B cell (primary cell): ENCODE data around the gene XPA. TPM values are rescaled to one million over a fixed set of nuclear protein-coding genes. Genes with fewer than 3 reads are reported as not detected.

Experiments
- ATAC-seq: fragments of 200-7000 bp; cut with Tn5 transposase; one replicate; pipeline ENCODE4 v1.10.0; 2021; ENCODE audit warnings: low read depth, mild to moderate bottlenecking, moderate number of reproducible peaks, moderate library complexity
- CTCF ChIA-PET: fragments of 350-600 bp; sonication (Branson Sonifier 250); formaldehyde crosslinking; loops from one replicate; lab custom pipeline; 2021; ENCODE audit warnings: antibody characterized with exemption, inconsistent platforms; lab: Charles Lee
- POLR2A ChIA-PET: fragments of 350-600 bp; sonication (Branson Sonifier 250); formaldehyde crosslinking; loops from one replicate; lab custom pipeline; 2021; ENCODE audit warnings: antibody characterized with exemption; lab: Charles Lee
- DNase-seq: peaks from one replicate; pipeline ENCODE4 v3.0.0; 2013
- H2AFZ ChIP-seq: 2 replicates; pipeline ENCODE4 v1.6.1; 2012; ENCODE audit warnings: mild to moderate bottlenecking, low read depth, low read length; ENCODE audit not compliant: insufficient read depth, poor library complexity, severe bottlenecking
- H3K27ac ChIP-seq, 2 donors: 1 replicate in 1 of 2; 2 replicates in 1 of 2; pipeline ENCODE4 v1.5.1; 2012 to 2013; ENCODE audit warnings: low read length in 2 of 2, mild to moderate bottlenecking in 2 of 2, moderate library complexity in 1 of 2
- H3K27me3 ChIP-seq, 4 experiments: fragments of 200-600 bp in 1 of 4; sonication (generic) in 1 of 4; replicated peaks in 1 of 4; 1 replicate in 2 of 4; 2 replicates in 2 of 4; pipeline versions ENCODE4 v1.6.1 to v1.7.0; 2013 to 2016; ENCODE audit warnings: low read length in 3 of 4, mild to moderate bottlenecking in 2 of 4, mixed read lengths in 1 of 4, moderate library complexity in 1 of 4; ENCODE audit not compliant: insufficient read depth in 4 of 4, control insufficient read depth in 3 of 4; ENCODE audit errors: control extremely low read depth in 1 of 4
- H3K36me3 ChIP-seq, 2 experiments: replicated peaks in 1 of 2; 1 replicate in 1 of 2; 2 replicates in 1 of 2; pipeline versions ENCODE4 v1.6.1 to v1.7.1; 2013; ENCODE audit warnings: low read length in 1 of 2; ENCODE audit not compliant: insufficient read depth in 2 of 2, control insufficient read depth in 1 of 2; ENCODE audit errors: control extremely low read depth in 1 of 2, extremely low read depth in 1 of 2
- H3K4me1 ChIP-seq, 2 donors: fragments of 200-600 bp in 1 of 2; sonication (generic) in 1 of 2; 1 replicate in 1 of 2; 2 replicates in 1 of 2; pipeline versions ENCODE4 v1.5.1 to v1.6.1; 2013 to 2017; ENCODE audit warnings: low read length in 2 of 2; ENCODE audit not compliant: control insufficient read depth in 2 of 2, insufficient read depth in 2 of 2
- H3K4me2 ChIP-seq: replicated peaks from 2 replicates; pipeline ENCODE3; 2012; ENCODE audit warnings: mild to moderate bottlenecking, low read depth, low read length; ENCODE audit not compliant: poor library complexity, severe bottlenecking
- H3K4me3 ChIP-seq, 5 experiments: fragments of 200-600 bp in 1 of 5; sonication (generic) in 1 of 5; 1 replicate in 3 of 5; 2 replicates in 2 of 5; pipeline versions ENCODE4 v1.5.1 to v1.7.0; 2011 to 2016; ENCODE audit warnings: low read length in 4 of 5, mild to moderate bottlenecking in 4 of 5, low read depth in 2 of 5, control low read depth in 1 of 5, moderate library complexity in 1 of 5; ENCODE audit not compliant: insufficient read depth in 1 of 5; ENCODE audit errors: control extremely low read depth in 1 of 5, extremely low read depth in 1 of 5
- H3K79me2 ChIP-seq: fragments of 200-600 bp; sonication (generic); one replicate; pipeline ENCODE4 v1.6.0; 2016; ENCODE audit warnings: low read length; ENCODE audit not compliant: control insufficient read depth, insufficient read depth
- H3K9ac ChIP-seq: fragments of 200-600 bp; sonication (generic); 2 replicates; pipeline ENCODE4 v1.6.1; 2017; ENCODE audit warnings: mild to moderate bottlenecking, low read length, moderate library complexity
- H3K9me3 ChIP-seq, 3 donors: one replicate each; pipeline versions ENCODE4 v1.6.1 to v1.7.1; 2013; ENCODE audit warnings: low read length in 2 of 3; ENCODE audit not compliant: control insufficient read depth in 2 of 3, insufficient read depth in 1 of 3; ENCODE audit errors: control extremely low read depth in 1 of 3
- H4K20me1 ChIP-seq: 2 replicates; pipeline ENCODE4 v1.6.0; 2012; ENCODE audit warnings: mild to moderate bottlenecking, low read length; ENCODE audit not compliant: insufficient read depth, control insufficient read depth, poor library complexity, severe bottlenecking
- H3K27ac Mint-ChIP-seq: one replicate; pipeline ENCODE4 v1.8.0; 2021; ENCODE audit warnings: mixed read lengths
- H3K27me3 Mint-ChIP-seq: one replicate; pipeline ENCODE4 v1.8.0; 2021; ENCODE audit warnings: mixed read lengths
- H3K4me1 Mint-ChIP-seq: one replicate; pipeline ENCODE4 v1.8.0; 2021; ENCODE audit warnings: mixed read lengths
- H3K4me3 Mint-ChIP-seq: one replicate; pipeline ENCODE4 v1.8.0; 2021; ENCODE audit warnings: mixed read lengths
- H3K9me3 Mint-ChIP-seq: one replicate; pipeline ENCODE4 v1.8.0; 2022; ENCODE audit warnings: mixed read lengths; ENCODE audit not compliant: insufficient read depth
- EZH2 ChIP-seq: IDR thresholded peaks from 2 replicates; pipeline ENCODE4 v1.6.1; 2012; ENCODE audit warnings: borderline replicate concordance, low read depth, mild to moderate bottlenecking, moderate library complexity, low read length; ENCODE audit not compliant: insufficient read depth, poor library complexity, severe bottlenecking
- WGBS: methylation state at CpG from one replicate; pipeline ENCODE4 v1.1.5; 2013; ENCODE audit warnings: missing lambda C conversion rate; ENCODE audit not compliant: insufficient coverage; 5-methylcytosine and 5-hydroxymethylcytosine counted together
- intact Hi-C: fragments of 100-400 bp; cut with micrococcal nuclease; formaldehyde crosslinking; loops from one replicate; pipeline ENCODE4 v1.10.0; 2022
- polyA plus RNA-seq: library from polyadenylated mRNA; depleted of rRNA; stranded (reverse); fragments of >200 nt; gene quantifications from 2 replicates; pipeline ENCODE4 v1.2.3, GENCODE V29; 2012
- total RNA-seq, 2 donors: library from RNA; stranded (reverse); fragments of 120-200 nt in 1 of 2; gene quantifications; 1 replicate in 1 of 2; 2 replicates in 1 of 2; pipeline versions ENCODE4 v1.2.3 to v1.2.4, GENCODE V29; 2013 to 2022
- TF ChIP-seq, protein P1 (sequence below): fragments of 200-600 bp; IDR thresholded peaks from one replicate; pipeline ENCODE4 v1.8.0; 2022; ENCODE audit warnings: antibody characterized with exemption, mild to moderate bottlenecking

XPA gene
- total and polyA plus RNA-seq, 2 donors (not counting 1 experiment from before 2014, with no cell fraction given) = 3.8 to 21.3 TPM

DNA sequence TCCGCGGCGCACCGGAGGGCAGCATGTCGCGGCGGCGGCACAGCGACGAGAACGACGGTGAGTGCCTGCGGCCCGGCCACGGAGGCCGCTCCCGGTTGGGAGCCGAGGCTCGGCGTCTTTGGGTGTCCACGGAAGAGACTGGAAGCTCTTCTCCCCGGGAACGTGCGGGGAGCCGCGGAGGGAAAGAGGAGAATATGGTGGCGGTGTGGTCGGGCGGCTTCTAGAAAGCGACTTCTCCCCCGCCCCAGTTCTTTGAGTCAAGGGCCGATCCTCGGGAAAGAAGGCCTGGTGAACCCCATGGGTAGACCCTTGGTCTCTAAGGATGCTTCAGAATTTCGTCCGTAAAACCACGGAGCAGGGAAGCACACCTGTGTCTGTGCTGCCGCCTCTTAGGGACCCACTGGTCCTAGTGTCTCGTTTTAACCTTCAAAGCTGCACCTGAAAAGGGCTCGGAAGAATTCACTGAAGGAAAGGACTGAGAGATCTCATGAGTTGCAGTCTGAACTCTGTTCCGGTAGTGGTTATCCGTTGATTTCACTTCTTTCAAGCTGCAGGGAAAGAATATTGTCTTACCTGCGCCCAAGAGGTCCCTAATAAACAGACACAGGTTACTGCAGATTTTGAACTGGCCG lies 63.2 kb downstream of the XPA start:
- peak overlapping the region; percentile 98 for H3K27ac Mint-ChIP-seq
- intact Hi-C loops = loop anchor here (1.0 to 10.0 kb wide), 9 partner anchors 63 to 1757 kb away; partner anchors contain the start of genes ERCC6L2, NANS, TDRD7 and TRMO

More for the DNA sequence above, 63.2 kb downstream of the XPA start:
- ChIA-PET CTCF (interaction anchor here (0.7 to 4.9 kb wide), 8 partner anchors 9 to 777 kb away, joined by 3 to 30 read pairs (median 6); partner anchors contain the start of genes TBC1D2 and TDRD7), POLR2A (interaction anchor here (0.9 to 1.3 kb wide), 4 partner anchors 63 to 350 kb away, joined by 3 to 10 read pairs (median 8); partner anchors contain the start of genes TDRD7, TRMO and XPA)
- Histone ChIP-seq H3K4me1 (peaks cover 26 to 36% of the 10 kb centered on the region in 2 donors), H3K36me3 (no peaks in the 10 kb centered on the region), H3K27ac (peak overlapping the region; percentile 92 to 93), H3K27me3 (no peaks in the 10 kb centered on the region), H4K20me1 (peaks cover 24% of the 10 kb centered on the region), H3K79me2 (peaks cover 83% of the 10 kb centered on the region), H3K4me2 (peak overlapping the region; percentile 72), H3K9ac (peak overlapping the region; percentile 96), H2AFZ (peak overlapping the region; percentile 94), H3K4me3 (peak overlapping the region; percentile 94 to 99 (median 95)), H3K9me3 (no peaks in the 10 kb centered on the region)
- peaks cover 60% of the 10 kb centered on the region for H3K4me1 Mint-ChIP-seq
- DNase-seq (no peak), ATAC-seq (no peak)
- H3K27me3 Mint-ChIP-seq = no peaks in the 10 kb centered on the region
- WGBS = under 1% methylated on average over 41 of the region's 43 CpGs
- H3K4me3 Mint-ChIP-seq = peak overlapping the region; percentile 97
- H3K9me3 Mint-ChIP-seq = no peaks in the 10 kb centered on the region
- no peak for TF ChIP-seq EZH2
- TF ChIP-seq, protein P1, sequence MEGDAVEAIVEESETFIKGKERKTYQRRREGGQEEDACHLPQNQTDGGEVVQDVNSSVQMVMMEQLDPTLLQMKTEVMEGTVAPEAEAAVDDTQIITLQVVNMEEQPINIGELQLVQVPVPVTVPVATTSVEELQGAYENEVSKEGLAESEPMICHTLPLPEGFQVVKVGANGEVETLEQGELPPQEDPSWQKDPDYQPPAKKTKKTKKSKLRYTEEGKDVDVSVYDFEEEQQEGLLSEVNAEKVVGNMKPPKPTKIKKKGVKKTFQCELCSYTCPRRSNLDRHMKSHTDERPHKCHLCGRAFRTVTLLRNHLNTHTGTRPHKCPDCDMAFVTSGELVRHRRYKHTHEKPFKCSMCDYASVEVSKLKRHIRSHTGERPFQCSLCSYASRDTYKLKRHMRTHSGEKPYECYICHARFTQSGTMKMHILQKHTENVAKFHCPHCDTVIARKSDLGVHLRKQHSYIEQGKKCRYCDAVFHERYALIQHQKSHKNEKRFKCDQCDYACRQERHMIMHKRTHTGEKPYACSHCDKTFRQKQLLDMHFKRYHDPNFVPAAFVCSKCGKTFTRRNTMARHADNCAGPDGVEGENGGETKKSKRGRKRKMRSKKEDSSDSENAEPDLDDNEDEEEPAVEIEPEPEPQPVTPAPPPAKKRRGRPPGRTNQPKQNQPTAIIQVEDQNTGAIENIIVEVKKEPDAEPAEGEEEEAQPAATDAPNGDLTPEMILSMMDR = no peak
